NT2/D1 (cell line): Measurements from ENCODE around the gene PNLIP.

Experiments
- SUZ12 ChIP-seq: IDR thresholded peaks from 2 replicates; pipeline ENCODE4 v1.6.1; 2011; ENCODE audit not compliant: insufficient read length, insufficient read depth; ENCODE audit errors: extremely low read depth
- YY1 ChIP-seq: IDR thresholded peaks from 2 replicates; pipeline ENCODE4 v1.6.1; 2011; ENCODE audit not compliant: insufficient read length, insufficient read depth
- ZNF274 ChIP-seq: IDR thresholded peaks from 2 replicates; pipeline ENCODE4 v1.6.1; 2011; ENCODE audit warnings: mild to moderate bottlenecking, low read depth, low read length

GRCh38 chr10:116538992-116539391 lies 6.7 kb upstream of the PNLIP start:
- TF ChIP-seq YY1 (no peak), ZNF274 (no peak), SUZ12 (no peak)
